HepG2 (cell line): ENCODE measurements around the gene LSM11. TPM values are rescaled to one million over a fixed set of nuclear protein-coding genes. Genes with fewer than 3 reads are reported as not detected.

Source experiments
- CC2D1A ChIP-seq: sonication (generic); formaldehyde crosslinking; IDR thresholded peaks from 2 replicates; pipeline ENCODE4 v1.8.1; 2023; ENCODE audit warnings: mild to moderate bottlenecking, missing genetic modification reagents
- CTCF ChIP-seq: sonication (generic); formaldehyde crosslinking; IDR thresholded peaks from 2 replicates; pipeline ENCODE4 v1.5.0; 2020; ENCODE audit warnings: mild to moderate bottlenecking, missing genetic modification reagents, moderate library complexity
- DDIT3 ChIP-seq: sonication (generic); formaldehyde crosslinking; IDR thresholded peaks from 2 replicates; pipeline ENCODE4 v1.4.0; 2020; ENCODE audit warnings: mild to moderate bottlenecking, missing genetic modification reagents
- DMTF1 ChIP-seq: sonication (generic); formaldehyde crosslinking; IDR thresholded peaks from 2 replicates; pipeline ENCODE4 v1.4.0; 2020; ENCODE audit warnings: mild to moderate bottlenecking, missing genetic modification reagents
- EHMT2 ChIP-seq: fragments of 200-600 bp; sonication (generic); IDR thresholded peaks from 2 replicates; pipeline ENCODE4 v1.7.0; 2017; ENCODE audit warnings: antibody characterized with exemption, low read depth, low read length, borderline replicate concordance
- ERF ChIP-seq: IDR thresholded peaks from 2 replicates; pipeline ENCODE4 v1.6.1; 2018; ENCODE audit warnings: missing biosample characterization, missing genetic modification reagents
- MZF1 ChIP-seq: sonication (generic); formaldehyde crosslinking; IDR thresholded peaks from 2 replicates; pipeline ENCODE4 v1.8.1; 2023; ENCODE audit warnings: mild to moderate bottlenecking, missing genetic modification reagents, borderline replicate concordance
- SMC3 ChIP-seq: IDR thresholded peaks from 2 replicates; pipeline ENCODE4 v1.6.1; 2011; ENCODE audit warnings: low read length, improper control_type of control experiment
- TCF7 ChIP-seq: sonication (generic); IDR thresholded peaks from 2 replicates; pipeline ENCODE4 v1.6.1; 2016; ENCODE audit warnings: antibody characterized with exemption, low read depth
- TEAD2 ChIP-seq: sonication (generic); formaldehyde crosslinking; IDR thresholded peaks from 2 replicates; pipeline ENCODE4 v1.9.0; 2021; ENCODE audit warnings: missing genetic modification reagents
- TOPORS ChIP-seq: sonication (generic); formaldehyde crosslinking; IDR thresholded peaks from 2 replicates; pipeline ENCODE4 v1.8.0; 2023; ENCODE audit warnings: mild to moderate bottlenecking, missing genetic modification reagents
- ZBTB49 ChIP-seq: sonication (generic); formaldehyde crosslinking; IDR thresholded peaks from 2 replicates; pipeline ENCODE4 v1.4.0; 2020; ENCODE audit warnings: missing genetic modification reagents, borderline replicate concordance
- ZNF224 ChIP-seq: sonication (generic); formaldehyde crosslinking; IDR thresholded peaks from 2 replicates; pipeline ENCODE4 v1.5.0; 2020; ENCODE audit warnings: mild to moderate bottlenecking, missing genetic modification reagents
- ZNF557 ChIP-seq: sonication (generic); formaldehyde crosslinking; IDR thresholded peaks from 2 replicates; pipeline ENCODE4 v1.4.0; 2020; ENCODE audit warnings: missing genetic modification reagents
- ZNF703 ChIP-seq: sonication (generic); formaldehyde crosslinking; IDR thresholded peaks from 2 replicates; pipeline ENCODE4 v1.5.1; 2020; ENCODE audit warnings: missing genetic modification reagents, mild to moderate bottlenecking, moderate library complexity, borderline replicate concordance
- ZNF704 ChIP-seq: sonication (generic); formaldehyde crosslinking; IDR thresholded peaks from 2 replicates; pipeline ENCODE4 v1.8.1; 2023; ENCODE audit warnings: mild to moderate bottlenecking, inconsistent platforms, moderate library complexity, missing genetic modification reagents, borderline replicate concordance
- polyA plus RNA-seq, 8 experiments: library from polyadenylated mRNA; depleted of rRNA in 3 of 8; stranded (reverse) in 7 of 8; unstranded in 1 of 8; fragments of >200 nt; fragmentation: Illumina TruSeq in 4 of 8; extraction: Trizol in 4 of 8; gene quantifications; 2 replicates each; pipeline versions ENCODE4 v1.2.1 to v1.2.3, GENCODE V29; 2011 to 2016; ENCODE audit warnings: low read depth in 4 of 8, missing spikeins in 1 of 8, mixed read lengths in 1 of 8; ENCODE audit not compliant: insufficient read depth in 1 of 8
- total RNA-seq, 5 experiments: library from RNA; depleted of rRNA; stranded (reverse); fragments of >200 nt; fragmentation: Illumina TruSeq; extraction: Trizol; gene quantifications; 2 replicates each; pipeline ENCODE4 v1.2.3, GENCODE V29; 2016; ENCODE audit warnings: low read depth in 1 of 5
- TF ChIP-seq, protein P1 (sequence below): sonication (generic); formaldehyde crosslinking; IDR thresholded peaks from 2 replicates; pipeline ENCODE4 v1.4.0; 2020; ENCODE audit warnings: mild to moderate bottlenecking, low read depth, missing genetic modification reagents

Gene LSM11
- total and polyA plus RNA-seq, 2 of the 13 experiments (the other 11 are each of a cell fraction or from before 2014, with no cell fraction given) = 4.5 to 7.2 TPM

GRCh38 chr5:157731272-157732129 is 12.0 kb upstream of the LSM11 start, which contains the start of gene THG1L (continued):
- TF ChIP-seq CTCF (CRISPR knock-in tag) (no peak), SMC3 (no peak), MZF1 (CRISPR knock-in tag) (no peak), ERF (peak; percentile 53; the same call in 1 of the 2 replicates), TCF7 (no peak), ZNF704 (0 out of 2 replicates have a peak, but pooled peaks have one; percentile 67), ZNF557 (CRISPR knock-in tag) (0 out of 2 replicates have a peak, but pooled peaks have one; percentile 27), ZBTB49 (CRISPR knock-in tag) (no peak), TOPORS (CRISPR knock-in tag) (0 out of 2 replicates have a peak, but pooled peaks have one; percentile 81), CC2D1A (CRISPR knock-in tag) (0 out of 2 replicates have a peak, but pooled peaks have one; percentile 48), DDIT3 (no peak), ZNF703 (no peak), DMTF1 (no peak; the same call in 1 of the 2 replicates), EHMT2 (peak; percentile 53; the same call in 1 of the 2 replicates), TEAD2 (CRISPR knock-in tag) (0 out of 2 replicates have a peak, but pooled peaks have one; percentile 61), ZNF224 (CRISPR knock-in tag) (no peak)
- TF ChIP-seq, protein P1, sequence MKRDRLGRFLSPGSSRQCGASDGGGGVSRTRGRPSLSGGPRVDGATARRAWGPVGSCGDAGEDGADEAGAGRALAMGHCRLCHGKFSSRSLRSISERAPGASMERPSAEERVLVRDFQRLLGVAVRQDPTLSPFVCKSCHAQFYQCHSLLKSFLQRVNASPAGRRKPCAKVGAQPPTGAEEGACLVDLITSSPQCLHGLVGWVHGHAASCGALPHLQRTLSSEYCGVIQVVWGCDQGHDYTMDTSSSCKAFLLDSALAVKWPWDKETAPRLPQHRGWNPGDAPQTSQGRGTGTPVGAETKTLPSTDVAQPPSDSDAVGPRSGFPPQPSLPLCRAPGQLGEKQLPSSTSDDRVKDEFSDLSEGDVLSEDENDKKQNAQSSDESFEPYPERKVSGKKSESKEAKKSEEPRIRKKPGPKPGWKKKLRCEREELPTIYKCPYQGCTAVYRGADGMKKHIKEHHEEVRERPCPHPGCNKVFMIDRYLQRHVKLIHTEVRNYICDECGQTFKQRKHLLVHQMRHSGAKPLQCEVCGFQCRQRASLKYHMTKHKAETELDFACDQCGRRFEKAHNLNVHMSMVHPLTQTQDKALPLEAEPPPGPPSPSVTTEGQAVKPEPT = no peak
